Activated B cell treated with CpG ODN at 0.5 μM for 24 hours (primary cell): ENCODE data around the gene PXDC1. TPM values are rescaled to one million over a fixed set of nuclear protein-coding genes. Genes with fewer than 3 reads are reported as not detected.
"Not testable (repeated sequence)": the region's sequence is repeated elsewhere in the genome, so short reads cannot be mapped to it uniquely, and the experiment has no call there.

Experiments used
- ATAC-seq: fragments of 200-7000 bp; cut with Tn5 transposase; one replicate; pipeline ENCODE4 v1.10.0; 2021; ENCODE audit warnings: low read depth, mild to moderate bottlenecking, moderate library complexity
- CTCF ChIA-PET: fragments of 350-600 bp; sonication (Branson Sonifier 250); formaldehyde crosslinking; loops from one replicate; lab custom pipeline; 2021; ENCODE audit warnings: antibody characterized with exemption; lab: Charles Lee
- POLR2A ChIA-PET: fragments of 350-600 bp; sonication (Branson Sonifier 250); formaldehyde crosslinking; loops from one replicate; lab custom pipeline; 2021; ENCODE audit warnings: antibody characterized with exemption; lab: Charles Lee
- DNase-seq: peaks from one replicate; pipeline ENCODE4 v3.0.0; 2022
- H3K27ac Mint-ChIP-seq: one replicate; pipeline ENCODE4 v1.8.0; 2020; ENCODE audit warnings: mixed read lengths
- H3K27me3 Mint-ChIP-seq: one replicate; pipeline ENCODE4 v1.8.0; 2021; ENCODE audit warnings: mixed read lengths
- H3K36me3 Mint-ChIP-seq: one replicate; pipeline ENCODE4 v1.8.0; 2021; ENCODE audit warnings: low read depth, mixed read lengths
- H3K4me1 Mint-ChIP-seq: one replicate; pipeline ENCODE4 v1.8.0; 2021; ENCODE audit warnings: mixed read lengths
- H3K4me3 Mint-ChIP-seq: one replicate; pipeline ENCODE4 v1.8.0; 2020; ENCODE audit warnings: mild to moderate bottlenecking, mixed read lengths
- H3K9me3 Mint-ChIP-seq: one replicate; pipeline ENCODE4 v1.8.0; 2020; ENCODE audit warnings: mixed read lengths
- intact Hi-C: fragments of 100-400 bp; cut with micrococcal nuclease; formaldehyde crosslinking; loops from one replicate; pipeline ENCODE4 v1.15.1; 2024
- total RNA-seq: library from RNA; stranded (reverse); gene quantifications from 2 replicates; pipeline ENCODE4 v1.2.3, GENCODE V29; 2022
- TF ChIP-seq, protein P1 (sequence below): fragments of 200-600 bp; IDR thresholded peaks from one replicate; pipeline ENCODE4 v1.8.0; 2022; ENCODE audit warnings: antibody characterized with exemption, mild to moderate bottlenecking

The PXDC1 gene
- total RNA-seq, 1 donor from 2014 or later, result 3.9 TPM

- H3K36me3 Mint-ChIP-seq, result no peaks in the 10 kb centered on the region
- H3K27me3 Mint-ChIP-seq, result no peaks in the 10 kb centered on the region
- no peaks in the 10 kb centered on the region for H3K4me1 Mint-ChIP-seq
- no peak overlapping the region for H3K27ac Mint-ChIP-seq
- H3K9me3 Mint-ChIP-seq, result no peaks in the 10 kb centered on the region
- POLR2A ChIA-PET, result no interaction called here
- DNase-seq (no peak), ATAC-seq (no peak)
- intact Hi-C loops, result no loop called here
- TF ChIP-seq, protein P1, sequence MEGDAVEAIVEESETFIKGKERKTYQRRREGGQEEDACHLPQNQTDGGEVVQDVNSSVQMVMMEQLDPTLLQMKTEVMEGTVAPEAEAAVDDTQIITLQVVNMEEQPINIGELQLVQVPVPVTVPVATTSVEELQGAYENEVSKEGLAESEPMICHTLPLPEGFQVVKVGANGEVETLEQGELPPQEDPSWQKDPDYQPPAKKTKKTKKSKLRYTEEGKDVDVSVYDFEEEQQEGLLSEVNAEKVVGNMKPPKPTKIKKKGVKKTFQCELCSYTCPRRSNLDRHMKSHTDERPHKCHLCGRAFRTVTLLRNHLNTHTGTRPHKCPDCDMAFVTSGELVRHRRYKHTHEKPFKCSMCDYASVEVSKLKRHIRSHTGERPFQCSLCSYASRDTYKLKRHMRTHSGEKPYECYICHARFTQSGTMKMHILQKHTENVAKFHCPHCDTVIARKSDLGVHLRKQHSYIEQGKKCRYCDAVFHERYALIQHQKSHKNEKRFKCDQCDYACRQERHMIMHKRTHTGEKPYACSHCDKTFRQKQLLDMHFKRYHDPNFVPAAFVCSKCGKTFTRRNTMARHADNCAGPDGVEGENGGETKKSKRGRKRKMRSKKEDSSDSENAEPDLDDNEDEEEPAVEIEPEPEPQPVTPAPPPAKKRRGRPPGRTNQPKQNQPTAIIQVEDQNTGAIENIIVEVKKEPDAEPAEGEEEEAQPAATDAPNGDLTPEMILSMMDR, result no peak
- CTCF ChIA-PET, result no interaction called here
- no peak overlapping the region for H3K4me3 Mint-ChIP-seq
Measured at GRCh38 chr6:3776881-3777507, 25.5 kb upstream of the PXDC1 start.

DNA sequence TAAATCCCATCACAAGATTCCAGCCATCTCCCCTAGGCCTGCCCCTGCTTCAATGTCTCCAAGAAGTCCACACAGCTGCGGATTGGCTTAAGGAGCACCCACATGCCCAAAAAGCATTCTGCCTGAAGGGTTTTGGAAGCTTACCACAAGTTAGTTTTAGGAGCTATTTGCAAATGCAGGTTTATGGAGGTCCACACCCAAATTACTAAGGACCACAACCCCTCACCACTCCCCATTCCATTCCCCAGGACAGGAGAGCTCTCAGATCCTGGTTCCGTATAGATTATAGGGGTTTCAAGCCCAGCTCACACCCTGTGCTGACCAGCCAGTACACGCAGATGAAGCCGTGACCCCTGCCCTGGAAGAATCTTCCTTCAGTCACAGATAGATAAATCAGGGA is 24.3 kb upstream of the PXDC1 start:
- no peak for DNase-seq
- TF ChIP-seq, protein P1, result no peak
- Mint-ChIP-seq H3K27ac (no peak overlapping the region), H3K36me3 (no peaks in the 10 kb centered on the region), H3K4me1 (no peaks in the 10 kb centered on the region), H3K9me3 (no peaks in the 10 kb centered on the region), H3K27me3 (no peaks in the 10 kb centered on the region), H3K4me3 (no peak overlapping the region)
- intact Hi-C loops, result no loop called here
- POLR2A ChIA-PET, result interaction anchor here (0.5 to 0.6 kb wide), 3 partner anchors 439 to 1038 kb away, joined by 3 to 9 read pairs (median 3); no protein-coding TSS in a partner anchor
- no peak for ATAC-seq
- CTCF ChIA-PET, result interaction anchor here (0.7 kb wide), 1 partner anchor 30 kb away, joined by 3 read pairs; no protein-coding TSS in a partner anchor

GRCh38 chr6:3775386-3775785 is 23.9 kb upstream of the PXDC1 start:
- ATAC-seq (no peak), DNase-seq (no peak)
- intact Hi-C loops, result no loop called here
- Mint-ChIP-seq H3K27me3 (no peaks in the 10 kb centered on the region), H3K27ac (no peak overlapping the region), H3K36me3 (no peaks in the 10 kb centered on the region), H3K9me3 (no peaks in the 10 kb centered on the region), H3K4me1 (peaks cover 4% of the 10 kb centered on the region), H3K4me3 (no peak overlapping the region)
- TF ChIP-seq, protein P1, result no peak
- ChIA-PET CTCF (interaction anchor here (0.7 kb wide), 1 partner anchor 30 kb away, joined by 3 read pairs; no protein-coding TSS in a partner anchor), POLR2A (interaction anchor here (0.6 kb wide), 2 partner anchors 556 to 1037 kb away, joined by 3 to 9 read pairs; no protein-coding TSS in a partner anchor)

GRCh38 chr6:3773678-3774298 is 22.3 kb upstream of the PXDC1 start:
- peaks cover 14% of the 10 kb centered on the region for H3K4me1 Mint-ChIP-seq
- CTCF ChIA-PET, result no interaction called here
- no peaks in the 10 kb centered on the region for H3K27me3 Mint-ChIP-seq
- no peak for DNase-seq
- intact Hi-C loops, result loop anchor here (2.0 kb wide), 1 partner anchor 17 kb away; no protein-coding TSS in a partner anchor
- H3K36me3 Mint-ChIP-seq, result no peaks in the 10 kb centered on the region
- H3K4me3 Mint-ChIP-seq, result no peak overlapping the region
- TF ChIP-seq, protein P1, result no peak
- no peaks in the 10 kb centered on the region for H3K9me3 Mint-ChIP-seq
- no peak overlapping the region for H3K27ac Mint-ChIP-seq
- no peak for ATAC-seq
- POLR2A ChIA-PET, result no interaction called here

GRCh38 chr6:3772127-3772999 is 20.9 kb upstream of the PXDC1 start:
- CTCF ChIA-PET, H3K9me3 Mint-ChIP-seq, ATAC-seq, H3K4me3 Mint-ChIP-seq, H3K27ac Mint-ChIP-seq, H3K36me3 Mint-ChIP-seq, DNase-seq, H3K27me3 Mint-ChIP-seq: not testable (repeated sequence)
- H3K4me1 Mint-ChIP-seq, result peaks cover 25% of the 10 kb centered on the region
- intact Hi-C loops, result loop anchor here (2.0 kb wide), 1 partner anchor 18 kb away; no protein-coding TSS in a partner anchor
- POLR2A ChIA-PET, result interaction anchor here (0.5 to 0.6 kb wide), 2 partner anchors 12 to 157 kb away, joined by 5 to 7 read pairs; no protein-coding TSS in a partner anchor
